Calu3 (cell line): Measurements from ENCODE around the gene C11orf24. TPM values are rescaled to one million over a fixed set of nuclear protein-coding genes. Genes with fewer than 3 reads are reported as not detected.

Experiments used
- BruUV-seq: library from RNA; stranded (reverse); fragments of 400-500 nt; replicated peaks from 2 replicates; lab custom pipeline; 2021; lab: Mats Ljungman, UMichigan
- CTCF ChIA-PET: fragments of 300-600 bp; sonication (Branson Sonifier 250); formaldehyde crosslinking; loops from one replicate; lab custom pipeline; 2022; ENCODE audit warnings: antibody characterized with exemption; lab: Charles Lee
- DNase-seq: peaks from one replicate; pipeline ENCODE4 v3.0.0; 2022
- H3K27ac Mint-ChIP-seq: one replicate; pipeline ENCODE4 v1.8.0; 2022; ENCODE audit warnings: mixed read lengths; ENCODE audit not compliant: unreplicated experiment
- H3K27me3 Mint-ChIP-seq: one replicate; pipeline ENCODE4 v1.8.0; 2022; ENCODE audit warnings: mixed read lengths; ENCODE audit not compliant: unreplicated experiment
- H3K36me3 Mint-ChIP-seq: one replicate; pipeline ENCODE4 v1.8.0; 2022; ENCODE audit warnings: mild to moderate bottlenecking, moderate library complexity, mixed read lengths; ENCODE audit not compliant: insufficient read depth, unreplicated experiment
- H3K4me1 Mint-ChIP-seq: one replicate; pipeline ENCODE4 v1.8.0; 2022; ENCODE audit warnings: mild to moderate bottlenecking, low read depth, mixed read lengths; ENCODE audit not compliant: unreplicated experiment
- H3K4me3 Mint-ChIP-seq: one replicate; pipeline ENCODE4 v1.8.0; 2022; ENCODE audit warnings: mild to moderate bottlenecking, low read depth, moderate library complexity, mixed read lengths; ENCODE audit not compliant: unreplicated experiment
- H3K9me3 Mint-ChIP-seq: one replicate; pipeline ENCODE4 v1.8.0; 2022; ENCODE audit warnings: low read depth, mixed read lengths; ENCODE audit not compliant: unreplicated experiment
- intact Hi-C: fragments of 100-400 bp; cut with micrococcal nuclease; formaldehyde crosslinking; loops from one replicate; pipeline ENCODE4 v1.10.0; 2022; ENCODE audit not compliant: unreplicated experiment
- total RNA-seq: library from RNA; stranded (reverse); gene quantifications from 2 replicates; pipeline ENCODE4 v1.2.3, GENCODE V29; 2022
- TF ChIP-seq, protein P1 (sequence below): fragments of 200-600 bp; IDR thresholded peaks from one replicate; pipeline ENCODE4 v1.8.0; 2022; ENCODE audit warnings: antibody characterized with exemption; ENCODE audit not compliant: unreplicated experiment

C11orf24 gene
- total RNA-seq, 1 experiment from 2014 or later = 52.3 TPM

DNA sequence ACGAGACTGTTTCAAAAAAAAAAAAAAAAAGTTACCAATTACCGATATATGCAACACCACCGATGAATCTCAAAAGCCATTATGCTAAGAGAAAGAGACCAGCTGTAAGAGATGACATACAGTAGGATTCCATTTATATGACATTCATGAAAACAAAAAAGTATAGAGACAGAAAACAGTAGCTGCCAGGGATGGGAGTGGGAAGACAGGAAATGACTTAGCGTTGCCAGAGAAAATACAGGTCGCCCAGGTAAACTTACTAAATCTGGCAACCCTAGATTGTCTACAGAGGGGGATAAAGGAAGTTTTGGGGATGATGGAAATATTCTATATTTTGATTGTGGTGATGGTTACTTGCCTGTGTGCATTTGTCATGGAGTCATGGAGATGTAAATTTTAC is 7.9 kb upstream of the C11orf24 start:
- DNase-seq = no peak
- H3K4me3 Mint-ChIP-seq = no peak overlapping the region
- intact Hi-C loops = no loop called here
- no peaks in the 10 kb centered on the region for H3K27me3 Mint-ChIP-seq
- no TSS peak for BruUV-seq
- peaks cover 11% of the 10 kb centered on the region for H3K4me1 Mint-ChIP-seq
- peaks cover 1% of the 10 kb centered on the region for H3K9me3 Mint-ChIP-seq
- H3K36me3 Mint-ChIP-seq = peaks cover 11% of the 10 kb centered on the region
- TF ChIP-seq, protein P1, sequence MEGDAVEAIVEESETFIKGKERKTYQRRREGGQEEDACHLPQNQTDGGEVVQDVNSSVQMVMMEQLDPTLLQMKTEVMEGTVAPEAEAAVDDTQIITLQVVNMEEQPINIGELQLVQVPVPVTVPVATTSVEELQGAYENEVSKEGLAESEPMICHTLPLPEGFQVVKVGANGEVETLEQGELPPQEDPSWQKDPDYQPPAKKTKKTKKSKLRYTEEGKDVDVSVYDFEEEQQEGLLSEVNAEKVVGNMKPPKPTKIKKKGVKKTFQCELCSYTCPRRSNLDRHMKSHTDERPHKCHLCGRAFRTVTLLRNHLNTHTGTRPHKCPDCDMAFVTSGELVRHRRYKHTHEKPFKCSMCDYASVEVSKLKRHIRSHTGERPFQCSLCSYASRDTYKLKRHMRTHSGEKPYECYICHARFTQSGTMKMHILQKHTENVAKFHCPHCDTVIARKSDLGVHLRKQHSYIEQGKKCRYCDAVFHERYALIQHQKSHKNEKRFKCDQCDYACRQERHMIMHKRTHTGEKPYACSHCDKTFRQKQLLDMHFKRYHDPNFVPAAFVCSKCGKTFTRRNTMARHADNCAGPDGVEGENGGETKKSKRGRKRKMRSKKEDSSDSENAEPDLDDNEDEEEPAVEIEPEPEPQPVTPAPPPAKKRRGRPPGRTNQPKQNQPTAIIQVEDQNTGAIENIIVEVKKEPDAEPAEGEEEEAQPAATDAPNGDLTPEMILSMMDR = no peak
- CTCF ChIA-PET = interaction anchor here (0.7 kb wide), 1 partner anchor 1008 kb away, joined by 7 read pairs; no protein-coding TSS in a partner anchor
- no peak overlapping the region for H3K27ac Mint-ChIP-seq

DNA sequence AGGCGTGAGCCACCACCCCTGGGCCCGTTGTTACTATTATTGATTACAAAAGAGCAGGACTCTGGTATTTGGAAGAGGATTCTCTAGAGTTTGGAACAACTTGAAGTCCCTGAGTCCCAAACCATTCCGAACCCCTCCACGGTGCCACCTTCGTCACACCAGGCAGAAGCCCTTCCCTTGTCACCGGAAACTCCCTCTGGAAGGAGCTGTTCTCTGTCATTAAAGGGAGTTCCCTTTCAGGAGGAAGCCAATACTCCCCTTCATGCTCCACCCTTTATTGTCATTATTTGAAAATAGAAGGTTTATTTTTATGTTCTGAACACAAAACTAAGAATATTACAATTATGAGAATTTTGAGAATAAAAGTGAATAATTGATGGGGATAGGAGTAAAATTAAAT is 5.1 kb upstream of the C11orf24 start:
- CTCF ChIA-PET = no interaction called here
- BruUV-seq = no TSS peak
- Mint-ChIP-seq H3K36me3 (peaks cover 28% of the 10 kb centered on the region), H3K4me1 (peaks cover 20% of the 10 kb centered on the region), H3K9me3 (no peaks in the 10 kb centered on the region), H3K27ac (peak overlapping the region; percentile 95), H3K27me3 (no peaks in the 10 kb centered on the region), H3K4me3 (no peak overlapping the region)
- DNase-seq = no peak
- intact Hi-C loops = no loop called here
- TF ChIP-seq, protein P1 = no peak

DNA sequence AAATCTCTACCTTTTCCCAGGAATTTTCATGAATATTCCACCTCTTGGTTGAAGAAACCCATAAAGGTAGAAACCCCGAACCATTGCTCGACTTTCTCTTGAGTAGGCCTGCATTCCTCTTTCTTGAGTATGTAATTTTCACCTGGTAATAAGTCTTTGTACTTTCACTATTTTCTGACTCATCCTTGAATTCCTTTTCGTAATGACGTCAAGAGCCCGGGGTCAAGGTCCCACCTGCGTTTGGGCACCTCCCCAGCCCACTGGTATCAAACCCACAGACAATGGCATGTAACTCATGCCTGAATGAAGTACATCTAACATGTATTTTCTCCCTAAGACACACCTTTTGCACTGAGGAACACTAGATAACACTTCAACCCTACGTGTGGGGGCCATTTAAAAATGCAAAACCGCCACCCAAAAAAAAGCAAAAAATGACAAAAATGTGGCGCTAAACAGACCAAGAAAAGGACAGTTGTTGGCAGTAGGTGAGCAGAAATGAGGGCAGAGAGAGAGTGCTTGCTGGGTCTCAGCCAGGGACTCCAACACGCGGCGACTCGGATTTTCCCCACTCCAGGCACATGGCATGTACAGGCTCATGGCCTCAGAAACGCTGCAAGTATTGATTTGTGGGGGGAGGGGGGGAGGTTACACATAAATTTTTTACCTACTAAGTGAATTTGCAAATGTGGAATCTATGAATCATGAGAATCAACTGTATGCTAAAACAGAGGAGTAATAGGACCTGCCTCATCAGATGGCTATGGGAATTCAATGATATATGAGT is 4.1 kb upstream of the C11orf24 start:
- H3K4me1 Mint-ChIP-seq = peaks cover 22% of the 10 kb centered on the region

DNA sequence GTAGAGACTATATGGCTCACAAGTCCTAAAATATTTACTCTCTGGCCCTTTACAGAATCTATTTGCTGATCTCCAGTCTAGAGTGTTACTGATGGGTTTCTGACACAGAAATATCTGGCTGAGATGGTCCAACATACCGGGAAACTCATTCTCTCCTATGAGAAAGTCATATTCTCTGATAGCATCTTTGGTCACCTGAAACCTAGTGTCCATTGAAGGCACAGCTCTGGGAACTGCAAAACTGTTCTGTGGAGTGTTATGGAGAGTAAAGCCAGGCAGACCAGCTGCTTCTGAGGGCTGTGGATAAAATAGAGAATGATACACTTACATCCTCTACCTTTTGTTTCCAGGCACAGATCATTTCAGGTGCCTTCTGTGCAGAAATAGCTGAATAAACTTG is 2.5 kb upstream of the C11orf24 start:
- intact Hi-C loops = no loop called here
- no peaks in the 10 kb centered on the region for H3K27me3 Mint-ChIP-seq
- peak overlapping the region; percentile 96 for H3K4me3 Mint-ChIP-seq
- CTCF ChIA-PET = interaction anchor here (0.7 kb wide), 1 partner anchor 120 kb away, joined by 3 read pairs; no protein-coding TSS in a partner anchor
- H3K9me3 Mint-ChIP-seq = no peaks in the 10 kb centered on the region
- BruUV-seq = no TSS peak
- peaks cover 38% of the 10 kb centered on the region for H3K36me3 Mint-ChIP-seq
- peak overlapping the region; percentile 73 for H3K27ac Mint-ChIP-seq
- TF ChIP-seq, protein P1 = no peak
- H3K4me1 Mint-ChIP-seq = peaks cover 38% of the 10 kb centered on the region
- DNase-seq = no peak

More for the DNA sequence above, 4.1 kb upstream of the C11orf24 start:
- Mint-ChIP-seq H3K9me3 (no peaks in the 10 kb centered on the region), H3K4me3 (peak overlapping the region; percentile 45), H3K36me3 (peaks cover 37% of the 10 kb centered on the region), H3K27ac (peak overlapping the region; percentile 95), H3K27me3 (no peaks in the 10 kb centered on the region)
- intact Hi-C loops = no loop called here
- BruUV-seq = no TSS peak
- peak; percentile 77 for DNase-seq
- CTCF ChIA-PET = no interaction called here
- TF ChIP-seq, protein P1 = no peak
